Right lung (tissue), 5 donors: Measurements from ENCODE around the gene UQCR11. TPM values are rescaled to one million over a fixed set of nuclear protein-coding genes. Genes with fewer than 3 reads are reported as not detected.

Source experiments
- DNase-seq, 2 donors: peaks; one replicate each; pipeline ENCODE4 v3.0.0-alpha.2; 2013
- polyA plus RNA-seq, 5 donors: library from polyadenylated mRNA; unstranded; fragments of 120-200 nt; gene quantifications; one replicate each; pipeline versions ENCODE4 v1.2.1 to v1.2.3, GENCODE V29; 2013; ENCODE audit warnings: inconsistent platforms in 1 of 5, low replicate concordance in 1 of 5; ENCODE audit not compliant: insufficient read length in 5 of 5, insufficient read depth in 1 of 5

The UQCR11 gene
- polyA plus RNA-seq, 5 donors: 55.7 to 119 (median 83.2) TPM

DNA sequence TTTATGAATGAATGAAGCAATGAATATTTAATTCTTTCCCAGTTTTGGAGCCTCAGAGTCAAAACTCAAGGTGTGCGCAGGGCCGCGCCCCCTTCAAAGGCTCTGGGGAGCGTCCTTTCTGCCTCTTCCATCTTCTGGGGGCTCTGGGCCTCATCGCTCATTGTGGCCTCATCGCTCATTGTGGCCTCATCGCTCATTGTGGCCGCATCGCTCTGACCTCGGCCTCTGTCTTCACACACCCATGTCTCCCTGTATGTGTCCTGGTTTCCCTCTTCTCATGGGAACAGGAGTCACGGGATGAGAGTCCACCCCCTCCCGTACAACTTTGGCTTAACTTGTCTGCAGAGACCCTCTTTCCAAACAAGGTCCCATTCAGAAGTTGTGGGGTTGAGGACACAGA, 33.9 kb downstream of the UQCR11 start:
- no peak for DNase-seq

DNA sequence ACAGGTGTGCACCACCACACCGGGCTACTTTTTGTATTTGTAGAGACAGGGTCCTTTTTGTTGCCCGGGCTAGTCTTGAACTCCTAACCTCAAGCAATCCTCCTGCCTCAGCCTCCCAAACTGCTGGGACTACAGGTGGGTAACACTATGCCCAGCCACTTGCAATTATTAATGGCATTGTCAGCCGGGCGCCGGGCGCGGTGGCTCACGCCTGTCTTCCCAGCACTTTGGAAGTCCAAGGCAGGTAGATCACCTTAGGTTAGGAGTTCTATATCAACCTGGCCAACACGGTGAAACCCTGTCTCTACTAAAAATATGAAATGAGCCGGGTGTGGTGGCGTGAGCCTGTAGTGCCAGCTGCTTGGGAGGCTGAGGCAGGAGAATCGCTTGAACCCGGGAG, 34.4 kb downstream of the UQCR11 start:
- no peak for DNase-seq

DNA sequence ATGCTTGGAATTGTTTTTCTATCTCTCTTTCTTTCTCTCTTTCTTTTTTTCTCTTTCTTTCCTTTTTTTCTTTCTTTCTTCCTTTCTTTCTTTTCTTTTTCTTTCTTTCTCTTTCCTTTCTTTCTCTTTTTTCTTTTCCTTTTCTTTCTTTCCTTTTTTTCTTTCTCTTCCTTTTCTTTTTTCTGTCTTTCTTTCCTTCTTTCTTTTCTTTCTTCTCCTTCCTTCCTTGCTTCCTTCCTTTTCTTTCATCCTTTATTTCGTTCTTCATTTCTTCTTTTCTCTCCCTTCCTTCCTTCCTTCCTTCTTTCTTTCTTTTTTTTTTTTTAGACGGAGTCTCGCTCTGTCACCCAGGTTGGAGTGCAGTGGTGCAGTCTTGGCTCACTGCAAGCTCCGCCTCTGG, 35.3 kb downstream of the UQCR11 start:
- no peak for DNase-seq

DNA sequence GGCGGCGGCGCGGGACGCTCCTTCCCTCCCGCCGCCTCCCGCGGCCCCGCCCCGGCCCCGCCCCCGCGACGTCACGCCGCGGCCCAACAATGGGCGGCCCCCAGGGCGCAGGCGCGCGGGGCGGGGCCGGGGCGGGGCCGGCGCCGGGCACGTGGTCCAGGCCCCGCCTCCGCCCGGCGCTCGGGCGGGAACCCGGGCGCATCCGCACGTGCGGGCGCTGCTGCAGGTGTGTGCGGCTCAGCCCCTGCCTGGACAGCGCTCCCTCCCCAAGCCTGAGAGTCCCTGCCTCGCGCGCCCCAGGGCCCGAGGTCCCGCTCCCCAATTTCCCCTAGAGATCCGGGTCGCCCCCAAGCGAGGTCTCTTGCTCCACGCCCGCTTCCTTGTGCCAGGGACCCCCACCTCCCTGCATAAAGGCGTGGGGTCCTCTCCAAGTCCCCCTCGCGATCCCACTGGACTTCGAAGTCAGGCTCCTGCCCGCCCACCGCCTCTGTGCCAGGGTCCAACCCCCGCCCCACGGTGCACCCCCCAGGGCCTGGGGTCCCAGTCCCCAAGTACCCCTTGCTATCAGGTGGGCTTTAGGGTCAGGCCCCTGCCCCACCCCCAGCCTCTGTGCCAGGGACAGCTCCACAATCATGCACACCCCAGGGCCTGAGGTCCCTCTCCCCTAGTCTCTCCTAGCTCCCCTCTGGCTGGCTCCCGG, 36.8 kb downstream of the UQCR11 start, which contains the start of gene MEX3D:
Gene MEX3D (minus strand): TSS at position 6 of the 700 bp plus-strand sequence. CDS start 267 bp downstream, outside the sequence.
- peak; percentile 58 to 69 for DNase-seq

DNA sequence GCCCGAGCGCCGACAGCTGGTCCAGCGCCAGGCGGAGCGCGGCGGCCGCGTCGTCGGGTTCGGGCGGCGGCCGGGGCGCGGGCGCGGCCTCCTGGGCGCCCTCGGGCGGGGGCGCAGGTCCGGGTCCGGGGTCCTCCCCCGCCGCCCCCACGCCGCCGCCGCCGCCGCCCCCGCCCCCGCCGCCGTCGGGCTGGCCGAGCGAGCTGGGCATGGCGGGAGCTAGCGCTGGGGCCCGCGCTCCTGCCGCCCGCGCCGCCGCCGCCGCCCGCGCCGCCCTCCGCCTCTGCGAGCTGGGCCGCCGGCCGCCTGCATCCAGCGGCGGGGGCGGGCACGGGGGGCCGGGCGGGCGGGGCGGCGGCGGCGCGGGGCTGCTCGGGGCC, 37.4 kb downstream of the UQCR11 start:
- DNase-seq: no peak

DNA sequence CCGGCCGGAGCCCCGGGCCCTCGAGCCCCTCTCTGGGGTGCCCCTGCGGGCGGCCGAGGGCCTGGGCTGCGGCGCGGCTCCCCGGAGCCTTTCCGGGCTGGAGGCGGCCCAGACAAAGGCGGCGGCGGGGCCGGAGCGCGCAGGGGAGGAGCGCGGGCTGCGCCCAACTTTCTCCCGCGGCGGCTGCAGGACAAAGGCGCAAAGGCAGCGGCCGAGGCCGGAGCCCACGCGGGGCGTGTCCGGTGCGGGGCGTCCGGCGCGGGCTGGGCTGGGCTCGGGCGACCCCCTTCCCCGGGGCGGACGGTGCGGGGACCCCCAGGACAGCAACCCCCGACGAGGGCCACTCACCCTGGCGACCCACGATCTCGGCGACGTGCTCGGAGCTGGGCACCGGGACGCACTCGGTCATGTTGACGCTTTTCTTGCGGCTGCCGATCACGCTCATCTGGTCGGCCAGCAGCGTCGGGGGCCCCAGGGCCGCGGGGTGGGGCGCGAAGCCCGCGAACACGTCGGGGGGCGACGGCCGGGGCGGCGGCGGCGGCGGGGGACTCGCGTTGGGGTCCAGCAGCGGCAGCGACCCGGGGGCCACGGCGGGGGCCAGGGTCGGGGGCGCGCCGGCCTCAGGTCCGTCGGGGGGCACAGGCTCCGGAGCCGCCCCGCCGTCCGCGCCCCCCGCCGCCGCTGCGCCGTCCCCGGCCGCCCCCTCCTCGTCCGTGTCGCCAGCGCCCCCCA, 38.0 kb downstream of the UQCR11 start:
- peak in 1 of 2 donors; percentile 28 for DNase-seq

DNA sequence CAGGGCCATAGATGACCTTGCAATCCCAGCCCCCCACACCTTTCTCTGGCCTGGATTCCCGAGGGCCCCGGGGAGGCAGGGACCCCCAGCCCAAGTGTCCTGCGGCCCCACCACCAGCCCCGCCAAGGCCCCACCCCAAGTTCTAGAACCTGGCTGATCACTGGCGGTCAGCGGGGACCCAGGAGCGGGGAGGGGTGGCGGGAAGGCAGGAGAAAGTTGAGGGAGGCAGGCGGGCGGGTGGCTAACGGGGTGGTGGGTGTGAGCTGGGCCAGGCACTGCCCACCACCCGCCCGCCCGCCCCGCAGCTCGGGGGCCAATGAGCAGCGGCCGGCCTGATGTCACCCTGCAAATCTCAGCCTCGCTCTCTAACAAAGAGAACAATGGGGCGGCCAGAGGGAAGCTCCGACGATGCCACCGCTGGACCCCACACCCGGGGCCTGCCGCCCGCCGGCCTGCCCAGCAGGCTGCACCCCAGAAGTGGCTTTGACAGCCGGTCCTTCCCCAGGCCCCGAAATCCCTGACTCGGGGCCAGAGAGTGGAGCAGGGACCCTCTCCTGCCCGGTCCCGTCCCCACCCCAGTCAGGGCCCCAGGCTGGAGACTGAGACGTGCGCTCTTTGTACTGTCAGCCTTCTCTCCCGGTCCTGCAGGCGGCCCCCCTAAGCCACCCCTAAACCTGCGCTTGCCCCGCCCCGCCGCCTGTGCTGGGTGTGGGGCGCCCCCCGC, 38.7 kb downstream of the UQCR11 start:
- DNase-seq: peak; percentile 88 to 93

DNA sequence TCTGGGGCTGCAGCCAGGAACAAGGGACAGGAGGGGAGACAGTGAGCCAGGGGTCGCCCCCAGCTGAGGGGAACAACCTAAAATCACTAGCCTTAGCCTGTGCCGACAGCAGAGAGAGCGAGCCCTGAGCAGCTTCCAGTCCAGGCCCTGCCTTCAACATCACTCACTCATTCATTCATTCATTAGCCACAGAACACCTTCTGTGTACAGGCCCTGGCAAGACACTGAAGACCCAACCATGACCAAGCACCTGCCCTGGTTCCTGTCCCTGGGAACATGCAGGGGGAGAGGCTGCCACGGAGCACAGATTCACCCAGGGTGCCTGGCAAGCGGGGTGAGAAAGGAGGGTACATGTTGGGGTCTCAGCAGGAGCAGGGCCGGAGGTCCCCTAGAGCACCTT, 42.0 kb downstream of the UQCR11 start:
- no peak for DNase-seq

DNA sequence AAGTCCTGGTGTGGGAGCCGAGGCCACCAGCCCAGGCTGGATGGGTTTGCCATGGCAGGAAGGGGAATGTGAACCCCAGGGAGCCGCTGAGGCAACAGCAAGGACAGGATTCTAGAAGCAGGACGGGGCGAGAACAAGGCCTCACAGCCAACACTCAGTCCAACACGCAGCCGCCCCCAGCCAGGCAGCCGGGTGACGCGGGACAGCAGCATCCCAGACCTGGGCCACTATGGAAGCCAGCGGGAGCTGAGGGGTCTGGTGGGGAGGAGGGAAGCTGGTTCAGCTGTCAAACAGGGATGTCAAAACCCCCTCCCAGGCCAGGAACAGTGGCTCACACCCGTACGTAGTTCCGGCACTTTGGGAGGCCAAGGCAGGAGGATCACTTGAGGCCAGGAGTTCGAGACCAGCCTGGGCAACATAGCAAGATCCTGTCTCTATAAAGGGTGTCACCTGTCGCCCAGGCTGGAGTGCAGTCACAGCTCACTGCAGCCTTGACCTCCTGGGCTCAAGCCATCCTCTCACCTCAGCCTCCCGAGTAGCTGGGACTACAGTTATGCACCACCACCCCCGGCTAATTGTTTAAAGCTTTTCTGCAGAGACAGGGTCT, 43.9 kb downstream of the UQCR11 start:
- no peak for DNase-seq

DNA sequence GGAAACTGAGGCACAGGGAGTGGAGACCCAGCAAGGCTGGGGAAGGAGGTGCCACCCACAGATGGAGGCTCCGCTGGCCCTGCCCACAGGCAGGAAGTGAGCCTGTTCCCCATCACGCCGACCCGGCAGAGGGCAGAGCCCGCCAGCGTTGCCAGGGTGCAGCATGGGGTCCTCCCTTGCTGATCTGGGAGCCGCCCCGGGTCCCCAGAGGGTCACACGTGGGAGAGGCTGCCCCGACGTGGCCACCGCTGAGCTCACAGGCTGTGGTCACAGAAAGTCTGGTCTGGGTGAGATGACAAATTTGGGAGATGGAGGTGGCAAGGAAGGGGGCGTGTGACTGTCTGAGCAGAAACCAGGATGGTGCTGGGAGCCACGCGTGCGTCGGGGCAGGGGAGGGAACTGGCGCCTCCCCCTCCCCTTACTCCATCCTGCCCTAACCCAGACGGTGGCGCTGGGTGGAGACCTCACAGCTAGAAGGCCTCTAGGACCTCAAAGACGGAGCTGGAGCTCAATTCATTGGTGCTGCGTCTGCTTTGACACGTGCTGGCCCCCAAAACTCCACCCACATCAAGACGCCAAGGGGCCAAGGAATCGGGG, 44.9 kb downstream of the UQCR11 start:
- DNase-seq: no peak

DNA sequence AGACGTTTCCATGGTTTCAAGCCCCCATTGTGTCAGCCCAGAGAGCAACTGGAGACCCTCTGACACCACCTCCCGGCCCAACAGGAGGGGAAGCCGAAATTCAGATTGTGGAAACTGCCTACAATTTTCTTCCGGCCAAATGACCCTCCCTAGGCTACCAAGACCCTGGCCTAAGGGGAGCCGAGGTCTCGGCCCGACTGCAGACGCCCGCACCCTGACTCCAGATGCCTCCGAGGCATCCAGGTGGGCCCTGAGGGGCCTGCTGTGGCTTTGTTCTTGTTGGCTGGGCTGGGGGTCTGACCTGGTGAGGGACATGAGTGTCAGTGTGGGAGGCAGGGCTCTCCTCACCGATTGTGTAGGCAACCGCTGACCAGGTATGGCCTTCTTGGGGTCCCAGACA, 46.7 kb downstream of the UQCR11 start:
- DNase-seq: no peak

DNA sequence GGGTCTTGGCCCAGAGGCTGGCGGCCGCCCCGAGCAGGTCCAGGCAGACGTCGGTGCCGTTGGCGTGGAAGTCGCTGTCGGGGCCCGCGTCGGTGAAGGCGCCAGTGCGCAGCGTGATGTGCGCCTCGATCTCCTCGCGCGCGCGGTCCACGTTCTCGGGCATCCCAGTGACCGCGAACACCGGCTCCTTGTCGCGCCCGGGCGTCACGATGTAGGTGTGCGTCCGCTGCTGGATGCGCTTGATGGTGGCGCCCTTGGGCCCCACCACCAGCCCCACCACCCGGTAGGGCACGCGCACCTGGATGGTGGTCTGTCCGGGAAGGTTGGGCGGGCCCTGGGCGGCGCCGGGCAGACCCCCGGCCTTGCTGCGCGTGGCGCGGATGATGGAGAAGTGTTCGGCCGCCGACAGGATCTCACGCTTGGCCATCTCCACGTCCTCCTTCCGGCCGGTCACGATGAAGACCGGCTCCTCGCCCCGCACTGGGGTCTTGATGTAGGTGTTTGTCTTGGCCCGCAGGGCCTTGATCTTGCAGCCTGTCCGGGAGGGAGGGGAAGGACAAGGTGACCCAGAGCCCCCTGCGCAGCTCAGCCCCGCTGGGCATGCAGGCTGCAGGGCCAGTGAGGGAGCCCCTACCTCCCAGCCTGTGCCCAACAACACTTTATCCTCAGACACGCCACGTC, 48.7 kb downstream of the UQCR11 start:
- no peak for DNase-seq

DNA sequence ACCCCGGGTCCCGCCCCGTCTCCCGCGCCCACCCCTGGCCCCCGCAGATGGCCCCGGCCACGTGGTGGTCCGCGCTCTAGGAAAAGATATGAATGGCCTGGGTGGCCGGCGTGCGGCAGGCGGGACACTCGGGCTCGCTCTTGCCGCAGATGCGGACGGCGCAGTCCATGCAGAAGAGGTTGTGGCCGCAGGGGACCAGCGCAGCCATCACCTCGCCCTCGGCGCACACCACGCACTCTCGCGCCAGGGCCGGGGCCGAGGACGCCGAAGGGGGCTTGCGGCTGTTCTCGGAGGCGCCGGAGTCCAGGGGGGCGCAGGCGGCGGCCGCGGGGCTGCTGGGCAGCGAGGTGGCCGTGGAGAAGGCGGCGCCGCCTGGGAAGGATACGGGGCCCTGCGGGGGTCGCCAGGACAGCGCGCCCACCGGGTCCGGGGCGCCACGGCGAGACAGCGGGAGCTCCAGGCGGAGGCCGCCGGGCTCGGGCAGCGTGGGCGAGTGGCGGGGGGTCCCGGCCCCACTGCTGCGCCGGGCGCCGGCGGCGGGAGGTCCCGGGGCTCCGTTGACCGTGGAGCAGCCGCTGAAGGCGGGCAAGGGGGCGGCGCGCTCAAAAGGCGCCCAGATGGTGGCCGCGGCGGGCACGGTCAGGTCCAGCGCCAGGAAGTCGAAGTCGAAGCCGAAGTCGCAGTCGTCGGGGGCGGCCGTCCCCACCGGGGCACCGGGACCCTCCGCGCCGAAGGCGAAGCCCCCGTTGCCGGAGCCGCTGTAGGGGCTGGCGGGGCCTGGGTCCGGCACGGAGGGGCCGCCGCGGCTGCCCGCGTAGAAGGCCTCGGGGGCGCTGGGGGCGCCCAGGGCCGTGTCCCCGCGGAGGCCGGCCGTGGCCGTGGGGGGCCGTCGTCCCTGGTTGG, 49.5 kb downstream of the UQCR11 start:
- no peak for DNase-seq

DNA sequence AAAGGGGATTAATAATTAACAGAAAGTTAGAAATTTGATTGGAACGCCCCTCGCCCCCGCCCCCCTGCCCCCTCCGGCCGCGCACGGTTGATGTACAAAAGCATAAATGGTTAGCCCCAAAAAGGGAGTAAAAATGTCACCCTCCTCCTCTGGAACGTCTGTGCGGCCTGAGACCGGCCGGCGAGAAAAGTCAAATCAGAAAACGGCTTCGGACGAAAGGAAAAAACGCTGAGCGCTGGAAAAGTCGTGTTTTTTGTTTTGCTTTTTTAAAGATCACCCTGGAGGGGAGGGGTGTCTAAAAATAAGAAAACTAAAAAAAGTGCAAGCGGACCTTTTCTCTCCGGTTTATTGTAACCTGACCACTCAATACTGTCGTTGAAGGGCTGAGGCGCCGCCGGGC, 50.3 kb downstream of the UQCR11 start:
- no peak for DNase-seq

DNA sequence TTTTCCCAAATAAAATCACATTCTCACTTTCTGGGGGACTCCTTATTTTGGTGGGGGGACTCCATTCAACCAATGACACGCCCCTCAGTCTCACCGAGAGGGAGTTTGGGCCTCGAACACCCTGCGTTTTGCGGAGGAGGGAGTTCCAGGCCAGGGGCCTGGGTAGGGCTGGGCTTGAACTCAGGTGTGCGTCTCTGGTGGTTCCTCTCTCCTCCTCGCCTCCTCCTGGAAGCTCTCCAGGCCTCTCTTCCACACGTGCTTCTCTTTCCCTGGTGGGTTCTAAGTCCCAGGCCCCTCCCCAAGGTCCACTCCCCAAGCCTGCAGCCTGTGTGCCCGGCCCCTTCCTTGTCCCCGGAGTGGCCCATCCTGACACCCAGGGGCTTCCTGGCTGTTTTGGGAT, 51.8 kb downstream of the UQCR11 start:
- DNase-seq: no peak

DNA sequence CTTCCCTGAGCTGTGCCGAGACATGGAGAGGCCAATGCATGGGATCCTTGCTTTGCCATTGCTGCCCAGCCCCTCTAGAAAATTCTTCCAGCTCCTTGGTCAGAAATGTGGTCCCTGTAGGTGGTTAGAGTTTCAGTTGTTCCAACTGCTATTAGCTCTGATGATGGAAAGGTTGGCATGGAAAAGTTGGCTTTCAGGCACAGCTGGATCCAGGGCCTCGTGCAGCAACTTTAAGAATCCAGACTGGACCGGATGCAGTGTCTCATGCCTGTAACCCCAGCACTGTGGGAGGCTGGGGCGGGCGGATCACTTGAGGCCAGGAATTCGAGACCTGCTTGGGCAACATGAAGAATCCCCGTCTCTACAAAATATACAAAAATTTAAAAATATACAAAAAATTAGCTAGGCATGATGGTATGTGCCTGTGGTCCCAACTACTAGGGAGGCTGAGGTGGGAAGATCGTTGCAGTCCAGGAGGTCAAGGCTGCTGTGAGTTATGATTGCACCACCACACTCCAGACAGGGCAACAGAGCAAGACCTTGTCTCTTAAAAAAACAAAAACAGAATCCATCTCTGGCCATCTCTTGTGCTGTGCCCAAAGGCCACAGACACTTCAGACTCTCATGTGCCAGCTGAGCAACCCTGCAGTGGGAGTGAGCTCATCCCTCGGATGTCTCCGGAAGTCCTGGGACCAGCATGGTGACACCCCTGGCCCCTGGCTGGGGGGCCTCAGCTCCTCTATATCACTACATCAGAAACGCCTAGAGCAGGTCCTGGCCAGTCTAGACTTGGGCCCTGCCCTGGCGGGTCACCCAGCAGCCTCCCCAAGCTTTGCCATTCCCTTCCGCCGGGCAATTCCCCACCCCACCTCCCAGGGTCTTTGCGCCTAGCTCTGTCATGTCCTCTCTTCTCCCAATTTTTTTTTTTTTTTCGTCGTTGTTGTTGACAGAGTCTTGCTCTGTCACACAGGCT, 53.9 kb downstream of the UQCR11 start:
- no peak for DNase-seq

DNA sequence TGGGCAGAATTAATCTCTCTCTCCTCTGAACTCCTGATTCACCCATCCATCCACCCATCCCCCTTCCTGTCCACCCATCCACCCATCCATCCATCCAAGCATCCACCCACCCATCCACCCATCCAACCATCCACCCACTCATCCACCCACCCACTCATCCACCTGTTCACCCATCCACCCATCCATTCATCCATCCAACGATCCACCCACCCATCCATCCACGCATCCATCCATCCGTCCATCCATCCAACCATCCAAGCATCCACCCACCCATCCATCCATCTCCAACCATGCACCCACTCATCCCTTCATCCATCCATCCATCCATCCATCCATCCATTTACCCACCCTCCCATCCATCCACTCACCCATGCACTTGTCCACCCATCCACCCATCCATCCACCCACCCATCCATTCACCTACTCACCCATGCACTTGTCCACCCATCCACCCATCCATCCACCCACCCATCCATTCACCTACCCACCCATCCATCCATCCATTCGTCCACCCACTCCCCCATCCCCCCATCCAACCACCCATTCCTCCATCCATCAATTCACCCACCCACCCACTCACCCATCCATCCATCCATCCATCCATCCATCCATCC, 55.8 kb downstream of the UQCR11 start:
- no peak for DNase-seq
